Activated CD4-positive, alpha-beta T cell treated with anti-CD3 and anti-CD28 coated beads, Interleukin-2, Interleukin-4, amounts not matched to agents 100 ng/mL and 50 ng/mL, durations not matched to agents 16 hours and 8 hours (primary cell): ENCODE measurements around the gene COX19.
"Not testable (repeated sequence)": the region's sequence is repeated elsewhere in the genome, so short reads cannot be mapped to it uniquely, and the experiment has no call there.

ENCODE experiments used
- DNase-seq: peaks from one replicate; pipeline ENCODE4 v3.0.0-alpha.2; 2020; ENCODE audit warnings: low spot score

The COX19 gene

GRCh38 chr7:1010226-1010625, 34.9 kb upstream of the COX19 start:
- DNase-seq: no peak

- no peak for DNase-seq
Measured at GRCh38 chr7:1009747-1010146, 34.4 kb upstream of the COX19 start.

GRCh38 chr7:1008733-1009363, 33.5 kb upstream of the COX19 start:
- no peak for DNase-seq

- DNase-seq: no peak
Measured at GRCh38 chr7:1007901-1008300, 32.6 kb upstream of the COX19 start.

- DNase-seq: no peak
Measured at GRCh38 chr7:1005303-1005702, 30.0 kb upstream of the COX19 start.

GRCh38 chr7:1004018-1004852, 28.9 kb upstream of the COX19 start:
- no peak for DNase-seq

- not testable (repeated sequence) for DNase-seq
Measured at GRCh38 chr7:1002445-1002844, 27.1 kb upstream of the COX19 start.

- DNase-seq: not testable (repeated sequence)
Measured at GRCh38 chr7:1002026-1002425, 26.7 kb upstream of the COX19 start.

- not testable (repeated sequence) for DNase-seq
Measured at GRCh38 chr7:1001069-1001770, 25.9 kb upstream of the COX19 start.

- DNase-seq: no peak
Measured at GRCh38 chr7:999941-1000935, 24.9 kb upstream of the COX19 start.

GRCh38 chr7:999149-999879, 24.0 kb upstream of the COX19 start:
- DNase-seq: no peak

- no peak for DNase-seq
Measured at GRCh38 chr7:997404-998395, 22.4 kb upstream of the COX19 start.

GRCh38 chr7:996079-996872, 20.9 kb upstream of the COX19 start:
- no peak for DNase-seq

GRCh38 chr7:995571-995970, 20.2 kb upstream of the COX19 start:
- DNase-seq: no peak

GRCh38 chr7:994592-995308, 19.4 kb upstream of the COX19 start:
- no peak for DNase-seq

GRCh38 chr7:992709-993607, 17.6 kb upstream of the COX19 start:
- DNase-seq: peak; percentile 95
